B cell (primary cell): ENCODE results near the gene PTCRA. TPM values are rescaled to one million over a fixed set of nuclear protein-coding genes. Genes with fewer than 3 reads are reported as not detected.
"Not testable (repeated sequence)": the region's sequence is repeated elsewhere in the genome, so short reads cannot be mapped to it uniquely, and the experiment has no call there.

Source experiments
- ATAC-seq: fragments of 200-7000 bp; cut with Tn5 transposase; one replicate; pipeline ENCODE4 v1.10.0; 2021; ENCODE audit warnings: low read depth, mild to moderate bottlenecking, moderate number of reproducible peaks, moderate library complexity
- CTCF ChIA-PET: fragments of 350-600 bp; sonication (Branson Sonifier 250); formaldehyde crosslinking; loops from one replicate; lab custom pipeline; 2021; ENCODE audit warnings: antibody characterized with exemption, inconsistent platforms; lab: Charles Lee
- POLR2A ChIA-PET: fragments of 350-600 bp; sonication (Branson Sonifier 250); formaldehyde crosslinking; loops from one replicate; lab custom pipeline; 2021; ENCODE audit warnings: antibody characterized with exemption; lab: Charles Lee
- DNase-seq: peaks from one replicate; pipeline ENCODE4 v3.0.0; 2013
- H2AFZ ChIP-seq: 2 replicates; pipeline ENCODE4 v1.6.1; 2012; ENCODE audit warnings: mild to moderate bottlenecking, low read depth, low read length; ENCODE audit not compliant: insufficient read depth, poor library complexity, severe bottlenecking
- H3K27ac ChIP-seq, 2 donors: 1 replicate in 1 of 2; 2 replicates in 1 of 2; pipeline ENCODE4 v1.5.1; 2012 to 2013; ENCODE audit warnings: low read length in 2 of 2, mild to moderate bottlenecking in 2 of 2, moderate library complexity in 1 of 2
- H3K27me3 ChIP-seq, 4 experiments: fragments of 200-600 bp in 1 of 4; sonication (generic) in 1 of 4; replicated peaks in 1 of 4; 1 replicate in 2 of 4; 2 replicates in 2 of 4; pipeline versions ENCODE4 v1.6.1 to v1.7.0; 2013 to 2016; ENCODE audit warnings: low read length in 3 of 4, mild to moderate bottlenecking in 2 of 4, mixed read lengths in 1 of 4, moderate library complexity in 1 of 4; ENCODE audit not compliant: insufficient read depth in 4 of 4, control insufficient read depth in 3 of 4; ENCODE audit errors: control extremely low read depth in 1 of 4
- H3K36me3 ChIP-seq, 2 experiments: replicated peaks in 1 of 2; 1 replicate in 1 of 2; 2 replicates in 1 of 2; pipeline versions ENCODE4 v1.6.1 to v1.7.1; 2013; ENCODE audit warnings: low read length in 1 of 2; ENCODE audit not compliant: insufficient read depth in 2 of 2, control insufficient read depth in 1 of 2; ENCODE audit errors: control extremely low read depth in 1 of 2, extremely low read depth in 1 of 2
- H3K4me1 ChIP-seq, 2 donors: fragments of 200-600 bp in 1 of 2; sonication (generic) in 1 of 2; 1 replicate in 1 of 2; 2 replicates in 1 of 2; pipeline versions ENCODE4 v1.5.1 to v1.6.1; 2013 to 2017; ENCODE audit warnings: low read length in 2 of 2; ENCODE audit not compliant: control insufficient read depth in 2 of 2, insufficient read depth in 2 of 2
- H3K4me2 ChIP-seq: replicated peaks from 2 replicates; pipeline ENCODE3; 2012; ENCODE audit warnings: mild to moderate bottlenecking, low read depth, low read length; ENCODE audit not compliant: poor library complexity, severe bottlenecking
- H3K4me3 ChIP-seq, 5 experiments: fragments of 200-600 bp in 1 of 5; sonication (generic) in 1 of 5; 1 replicate in 3 of 5; 2 replicates in 2 of 5; pipeline versions ENCODE4 v1.5.1 to v1.7.0; 2011 to 2016; ENCODE audit warnings: low read length in 4 of 5, mild to moderate bottlenecking in 4 of 5, low read depth in 2 of 5, control low read depth in 1 of 5, moderate library complexity in 1 of 5; ENCODE audit not compliant: insufficient read depth in 1 of 5; ENCODE audit errors: control extremely low read depth in 1 of 5, extremely low read depth in 1 of 5
- H3K79me2 ChIP-seq: fragments of 200-600 bp; sonication (generic); one replicate; pipeline ENCODE4 v1.6.0; 2016; ENCODE audit warnings: low read length; ENCODE audit not compliant: control insufficient read depth, insufficient read depth
- H3K9ac ChIP-seq: fragments of 200-600 bp; sonication (generic); 2 replicates; pipeline ENCODE4 v1.6.1; 2017; ENCODE audit warnings: mild to moderate bottlenecking, low read length, moderate library complexity
- H3K9me3 ChIP-seq, 3 donors: one replicate each; pipeline versions ENCODE4 v1.6.1 to v1.7.1; 2013; ENCODE audit warnings: low read length in 2 of 3; ENCODE audit not compliant: control insufficient read depth in 2 of 3, insufficient read depth in 1 of 3; ENCODE audit errors: control extremely low read depth in 1 of 3
- H4K20me1 ChIP-seq: 2 replicates; pipeline ENCODE4 v1.6.0; 2012; ENCODE audit warnings: mild to moderate bottlenecking, low read length; ENCODE audit not compliant: insufficient read depth, control insufficient read depth, poor library complexity, severe bottlenecking
- H3K27ac Mint-ChIP-seq: one replicate; pipeline ENCODE4 v1.8.0; 2021; ENCODE audit warnings: mixed read lengths
- H3K27me3 Mint-ChIP-seq: one replicate; pipeline ENCODE4 v1.8.0; 2021; ENCODE audit warnings: mixed read lengths
- H3K4me1 Mint-ChIP-seq: one replicate; pipeline ENCODE4 v1.8.0; 2021; ENCODE audit warnings: mixed read lengths
- H3K4me3 Mint-ChIP-seq: one replicate; pipeline ENCODE4 v1.8.0; 2021; ENCODE audit warnings: mixed read lengths
- H3K9me3 Mint-ChIP-seq: one replicate; pipeline ENCODE4 v1.8.0; 2022; ENCODE audit warnings: mixed read lengths; ENCODE audit not compliant: insufficient read depth
- EZH2 ChIP-seq: IDR thresholded peaks from 2 replicates; pipeline ENCODE4 v1.6.1; 2012; ENCODE audit warnings: borderline replicate concordance, low read depth, mild to moderate bottlenecking, moderate library complexity, low read length; ENCODE audit not compliant: insufficient read depth, poor library complexity, severe bottlenecking
- WGBS: methylation state at CpG from one replicate; pipeline ENCODE4 v1.1.5; 2013; ENCODE audit warnings: missing lambda C conversion rate; ENCODE audit not compliant: insufficient coverage; 5-methylcytosine and 5-hydroxymethylcytosine counted together
- intact Hi-C: fragments of 100-400 bp; cut with micrococcal nuclease; formaldehyde crosslinking; loops from one replicate; pipeline ENCODE4 v1.10.0; 2022
- polyA plus RNA-seq: library from polyadenylated mRNA; depleted of rRNA; stranded (reverse); fragments of >200 nt; gene quantifications from 2 replicates; pipeline ENCODE4 v1.2.3, GENCODE V29; 2012
- total RNA-seq, 2 donors: library from RNA; stranded (reverse); fragments of 120-200 nt in 1 of 2; gene quantifications; 1 replicate in 1 of 2; 2 replicates in 1 of 2; pipeline versions ENCODE4 v1.2.3 to v1.2.4, GENCODE V29; 2013 to 2022
- TF ChIP-seq, protein P1 (sequence below): fragments of 200-600 bp; IDR thresholded peaks from one replicate; pipeline ENCODE4 v1.8.0; 2022; ENCODE audit warnings: antibody characterized with exemption, mild to moderate bottlenecking

The PTCRA gene
- total and polyA plus RNA-seq, 2 donors (not counting 1 experiment from before 2014, with no cell fraction given) = not detected

- Histone ChIP-seq H3K4me2 (peak overlapping the region; percentile 86), H3K79me2 (peaks cover 5% of the 10 kb centered on the region), H3K4me3 (peak overlapping the region; percentile 76 to 94 (median 87)), H3K27me3 (no peaks in the 10 kb centered on the region), H3K9ac (peak overlapping the region; percentile 97), H3K27ac (peak overlapping the region; percentile 77 to 89), H4K20me1 (no peaks in the 10 kb centered on the region), H3K36me3 (peaks cover 0 to 2% of the 10 kb centered on the region in 2 experiments), H3K4me1 (peaks cover 26 to 33% of the 10 kb centered on the region in 2 donors), H2AFZ (peak overlapping the region; percentile 92), H3K9me3 (no peaks in the 10 kb centered on the region)
- intact Hi-C loops = loop anchor here (1.0 to 5.0 kb wide), 4 partner anchors 36 to 329 kb away; partner anchors contain the start of genes CNPY3, KLC4, MRPL2 and UBR2
- peaks cover 38% of the 10 kb centered on the region for H3K4me1 Mint-ChIP-seq
- H3K27me3 Mint-ChIP-seq = no peaks in the 10 kb centered on the region
- ATAC-seq (no peak), DNase-seq (no peak)
- POLR2A ChIA-PET = interaction anchor here (0.6 to 3.2 kb wide), 11 partner anchors 12 to 439 kb away, joined by 3 to 26 read pairs (median 4); partner anchors contain the start of genes BICRAL, CNPY3, RPL7L1 and TBCC
- peak overlapping the region; percentile 92 for H3K27ac Mint-ChIP-seq
- CTCF ChIA-PET = interaction anchor here (0.6 to 5.5 kb wide), 8 partner anchors 10 to 1187 kb away, joined by 3 to 35 read pairs (median 4); partner anchors contain the start of genes CNPY3 and RPL7L1
- 57% methylated on average over 16 of the region's 17 CpGs for WGBS
- H3K4me3 Mint-ChIP-seq = peak overlapping the region; percentile 92
- no peaks in the 10 kb centered on the region for H3K9me3 Mint-ChIP-seq
- no peak for TF ChIP-seq EZH2
- TF ChIP-seq, protein P1, sequence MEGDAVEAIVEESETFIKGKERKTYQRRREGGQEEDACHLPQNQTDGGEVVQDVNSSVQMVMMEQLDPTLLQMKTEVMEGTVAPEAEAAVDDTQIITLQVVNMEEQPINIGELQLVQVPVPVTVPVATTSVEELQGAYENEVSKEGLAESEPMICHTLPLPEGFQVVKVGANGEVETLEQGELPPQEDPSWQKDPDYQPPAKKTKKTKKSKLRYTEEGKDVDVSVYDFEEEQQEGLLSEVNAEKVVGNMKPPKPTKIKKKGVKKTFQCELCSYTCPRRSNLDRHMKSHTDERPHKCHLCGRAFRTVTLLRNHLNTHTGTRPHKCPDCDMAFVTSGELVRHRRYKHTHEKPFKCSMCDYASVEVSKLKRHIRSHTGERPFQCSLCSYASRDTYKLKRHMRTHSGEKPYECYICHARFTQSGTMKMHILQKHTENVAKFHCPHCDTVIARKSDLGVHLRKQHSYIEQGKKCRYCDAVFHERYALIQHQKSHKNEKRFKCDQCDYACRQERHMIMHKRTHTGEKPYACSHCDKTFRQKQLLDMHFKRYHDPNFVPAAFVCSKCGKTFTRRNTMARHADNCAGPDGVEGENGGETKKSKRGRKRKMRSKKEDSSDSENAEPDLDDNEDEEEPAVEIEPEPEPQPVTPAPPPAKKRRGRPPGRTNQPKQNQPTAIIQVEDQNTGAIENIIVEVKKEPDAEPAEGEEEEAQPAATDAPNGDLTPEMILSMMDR = no peak
Observed at GRCh38 chr6:42891199-42891722, 24.6 kb upstream of the PTCRA start.

DNA sequence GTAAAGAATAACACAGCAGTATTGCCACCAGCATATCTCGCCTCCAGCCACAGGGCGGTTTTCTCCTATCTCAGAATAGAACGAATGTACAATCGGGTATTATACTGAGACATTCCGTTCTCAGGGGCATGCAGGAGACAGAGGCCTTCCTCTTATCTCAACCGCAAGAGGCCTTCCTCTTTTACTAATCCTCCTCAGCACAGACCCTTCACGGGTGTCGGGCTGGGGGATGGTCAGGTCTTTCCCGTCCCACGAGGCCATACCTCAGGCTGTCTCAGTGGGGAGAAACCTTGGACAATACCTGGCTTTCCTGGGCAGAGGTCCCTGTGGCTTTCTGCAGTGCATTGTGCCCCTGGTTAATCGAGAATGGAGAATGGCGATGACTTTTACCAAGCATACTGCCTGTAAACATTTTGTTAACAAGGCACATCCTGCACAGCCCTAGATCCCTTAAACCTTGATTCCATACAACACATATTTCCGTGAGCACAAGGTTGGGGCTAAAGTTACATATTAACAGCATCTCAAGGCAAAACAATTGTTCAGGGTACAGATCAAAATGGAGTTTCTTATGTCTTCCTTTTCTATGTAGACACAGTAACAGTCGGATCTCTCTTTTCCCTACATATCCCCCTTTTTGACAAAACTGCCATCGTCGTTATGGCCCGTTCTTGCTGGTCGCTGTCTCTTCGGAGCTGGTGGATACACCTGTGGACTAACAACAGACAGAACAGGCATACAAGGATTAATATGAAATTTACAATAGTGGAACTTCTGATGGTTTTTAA is 21.6 kb upstream of the PTCRA start:
- H3K27me3 ChIP-seq, ATAC-seq, H3K36me3 ChIP-seq, H3K79me2 ChIP-seq, H3K4me3 ChIP-seq, H4K20me1 ChIP-seq, H3K27me3 Mint-ChIP-seq, H3K9me3 ChIP-seq, H3K9me3 Mint-ChIP-seq, H3K4me2 ChIP-seq, POLR2A ChIA-PET: not testable (repeated sequence)
- H3K27ac Mint-ChIP-seq = peak overlapping the region; percentile 91
- WGBS = 41% methylated on average over 15 of the region's 19 CpGs
- CTCF ChIA-PET = interaction anchor here (1.5 to 5.5 kb wide), 3 partner anchors 14 to 167 kb away, joined by 4 to 35 read pairs (median 11); partner anchors contain the start of gene RPL7L1
- Histone ChIP-seq H3K9ac (peak overlapping the region; percentile 26), H3K4me1 (peaks cover 26 to 33% of the 10 kb centered on the region in 2 donors), H2AFZ (peak overlapping the region; percentile 68), H3K27ac (peak overlapping the region; percentile 9 to 78)
- H3K4me1 Mint-ChIP-seq = peaks cover 40% of the 10 kb centered on the region
- peak; percentile 61 for DNase-seq
- H3K4me3 Mint-ChIP-seq = peak overlapping the region; percentile 60
- intact Hi-C loops = loop anchor here (5.0 kb wide), 3 partner anchors 33 to 332 kb away; partner anchors contain the start of genes CNPY3 and UBR2
